Naive thymus-derived CD4-positive, alpha-beta T cell (primary cell): ENCODE data around the gene VSIG10. TPM values are rescaled to one million over a fixed set of nuclear protein-coding genes. Genes with fewer than 3 reads are reported as not detected.

Source experiments
- ATAC-seq: fragments of 150-1000 bp; cut with Tn5 transposase; 2 replicates; pipeline ENCODE4 v1.10.0; 2021; ENCODE audit warnings: mild to moderate bottlenecking, moderate library complexity
- CTCF ChIA-PET: fragments of 350-600 bp; sonication (Branson Sonifier 250); formaldehyde crosslinking; loops from one replicate; lab custom pipeline; 2021; ENCODE audit warnings: antibody characterized with exemption; lab: Charles Lee
- POLR2A ChIA-PET: fragments of 350-600 bp; sonication (Branson Sonifier 250); formaldehyde crosslinking; loops from one replicate; lab custom pipeline; 2021; ENCODE audit warnings: antibody characterized with exemption, inconsistent platforms; lab: Charles Lee
- DNase-seq, 9 donors: peaks; one replicate each; pipeline versions ENCODE4 v3.0.0 to v3.0.0-alpha.2; 2020 to 2022; ENCODE audit warnings: mixed read lengths in 1 of 9
- H3K27ac ChIP-seq: one replicate; pipeline ENCODE4 v1.7.0; 2013; ENCODE audit warnings: mild to moderate bottlenecking, low read depth, low read length, moderate library complexity
- H3K27me3 ChIP-seq, 2 donors: one replicate each; pipeline ENCODE4 v1.7.0; 2013; ENCODE audit warnings: low read length in 2 of 2, mild to moderate bottlenecking in 2 of 2, moderate library complexity in 2 of 2; ENCODE audit not compliant: control insufficient read depth in 2 of 2, insufficient read depth in 2 of 2
- H3K36me3 ChIP-seq, 3 experiments: 1 replicate in 2 of 3; 2 replicates in 1 of 3; pipeline ENCODE4 v1.7.0; 2013; ENCODE audit warnings: low read length in 3 of 3, mild to moderate bottlenecking in 3 of 3, moderate library complexity in 1 of 3; ENCODE audit not compliant: insufficient read depth in 3 of 3, control insufficient read depth in 2 of 3
- H3K4me1 ChIP-seq, 2 donors: one replicate each; pipeline ENCODE4 v1.7.0; 2013; ENCODE audit warnings: low read length in 2 of 2, mild to moderate bottlenecking in 2 of 2, moderate library complexity in 1 of 2; ENCODE audit not compliant: control insufficient read depth in 2 of 2, insufficient read depth in 2 of 2
- H3K4me3 ChIP-seq: 2 replicates; pipeline ENCODE4 v1.7.0; 2013; ENCODE audit warnings: mild to moderate bottlenecking, low read length
- H3K9me3 ChIP-seq, 3 experiments: 1 replicate in 2 of 3; 2 replicates in 1 of 3; pipeline ENCODE4 v1.7.0; 2013; ENCODE audit warnings: low read length in 3 of 3; ENCODE audit not compliant: control insufficient read depth in 2 of 3
- H3K27ac Mint-ChIP-seq, 9 donors: one replicate each; pipeline ENCODE4 v1.8.0; 2020 to 2022; ENCODE audit warnings: mixed read lengths in 9 of 9, mild to moderate bottlenecking in 8 of 9, moderate library complexity in 5 of 9, inconsistent platforms in 2 of 9
- H3K27me3 Mint-ChIP-seq, 5 donors: one replicate each; pipeline ENCODE4 v1.8.0; 2021 to 2022; ENCODE audit warnings: mixed read lengths in 5 of 5, mild to moderate bottlenecking in 1 of 5
- H3K36me3 Mint-ChIP-seq, 5 donors: one replicate each; pipeline ENCODE4 v1.8.0; 2020 to 2022; ENCODE audit warnings: mixed read lengths in 5 of 5, mild to moderate bottlenecking in 3 of 5, inconsistent platforms in 1 of 5
- H3K4me1 Mint-ChIP-seq, 7 donors: one replicate each; pipeline ENCODE4 v1.8.0; 2020 to 2022; ENCODE audit warnings: mixed read lengths in 7 of 7, mild to moderate bottlenecking in 3 of 7, inconsistent platforms in 1 of 7
- H3K4me3 Mint-ChIP-seq, 10 donors: one replicate each; pipeline ENCODE4 v1.8.0; 2020 to 2022; ENCODE audit warnings: mild to moderate bottlenecking in 10 of 10, mixed read lengths in 10 of 10, moderate library complexity in 6 of 10, inconsistent platforms in 2 of 10
- H3K9me3 Mint-ChIP-seq, 11 donors: one replicate each; pipeline ENCODE4 v1.8.0; 2020 to 2022; ENCODE audit warnings: mixed read lengths in 11 of 11, mild to moderate bottlenecking in 4 of 11, inconsistent platforms in 1 of 11, moderate library complexity in 1 of 11
- intact Hi-C, 2 donors: fragments of 100-400 bp; cut with micrococcal nuclease; formaldehyde crosslinking; loops; one replicate each; pipeline ENCODE4 v1.15.1; 2023
- polyA plus RNA-seq, 2 donors: library from polyadenylated mRNA; unstranded; fragments of 300-500 nt; fragmentation: Illumina TruSeq; gene quantifications; one replicate each; pipeline ENCODE4 v1.2.3, GENCODE V29; 2021
- total RNA-seq, 6 experiments: library from RNA in 5 of 6; stranded (reverse) in 5 of 6; gene quantifications; 1 replicate in 5 of 6; 2 replicates in 1 of 6; pipeline ENCODE4 v1.2.3 and lab custom pipeline; 2021 to 2026

Gene VSIG10
- total and polyA plus RNA-seq, 7 experiments from 2014 or later: 1.5 to 8.5 (median 5.3) TPM

DNA sequence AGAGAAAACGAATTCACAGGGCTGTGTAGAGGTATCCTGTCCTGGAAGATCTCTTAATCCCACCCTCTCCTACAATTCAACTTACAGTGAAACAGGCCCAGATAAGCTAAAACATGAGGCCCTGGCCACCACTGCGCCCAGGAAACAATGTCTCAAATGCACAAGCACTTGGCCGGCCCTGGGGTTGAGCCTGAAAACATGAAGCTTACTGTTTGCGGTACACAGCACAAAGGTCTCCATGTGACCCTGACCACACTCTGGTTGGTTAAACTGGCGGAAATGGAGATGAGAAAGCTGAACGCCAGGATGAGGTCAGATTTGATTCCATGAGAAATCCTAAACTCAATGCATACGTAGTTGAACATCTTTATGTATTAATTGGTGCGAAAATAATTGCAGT lies 59.2 kb downstream of the VSIG10 start:
- H3K36me3 ChIP-seq: peaks cover 3 to 35% (median 17%) of the 10 kb centered on the region in 3 experiments
- no peaks in the 10 kb centered on the region for H3K9me3 ChIP-seq
- no peak overlapping the region for H3K4me3 Mint-ChIP-seq
- H3K36me3 Mint-ChIP-seq: peaks cover 6 to 55% (median 24%) of the 10 kb centered on the region in 5 donors
- ATAC-seq (no peak), DNase-seq (no peak)
- H3K27ac ChIP-seq: no peak overlapping the region
- ChIA-PET POLR2A (no interaction called here), CTCF (no interaction called here)
- peaks cover 0 to 19% (median 2%) of the 10 kb centered on the region in 7 donors for H3K4me1 Mint-ChIP-seq
- H3K4me3 ChIP-seq: no peak overlapping the region
- peak overlapping the region in 1 of 9 donors; percentile 55 for H3K27ac Mint-ChIP-seq
- H3K9me3 Mint-ChIP-seq: peaks cover 0 to 3% (median 0%) of the 10 kb centered on the region in 11 donors
- no peaks in the 10 kb centered on the region for H3K27me3 Mint-ChIP-seq
- intact Hi-C loops: no loop called here
- H3K4me1 ChIP-seq: no peaks in the 10 kb centered on the region
- no peaks in the 10 kb centered on the region for H3K27me3 ChIP-seq

- intact Hi-C loops: no loop called here
- Histone ChIP-seq H3K36me3 (peaks cover 3 to 39% (median 17%) of the 10 kb centered on the region in 3 experiments), H3K27me3 (no peaks in the 10 kb centered on the region), H3K4me3 (no peak overlapping the region), H3K4me1 (no peaks in the 10 kb centered on the region), H3K27ac (no peak overlapping the region), H3K9me3 (no peaks in the 10 kb centered on the region)
- ChIA-PET CTCF (no interaction called here), POLR2A (no interaction called here)
- Mint-ChIP-seq H3K4me1 (peaks cover 0 to 19% (median 2%) of the 10 kb centered on the region in 7 donors), H3K27me3 (no peaks in the 10 kb centered on the region), H3K27ac (no peak overlapping the region), H3K36me3 (peaks cover 6 to 54% (median 24%) of the 10 kb centered on the region in 5 donors), H3K9me3 (peaks cover 0 to 3% (median 0%) of the 10 kb centered on the region in 11 donors), H3K4me3 (no peak overlapping the region)
- no peak for ATAC-seq
- no peak for DNase-seq
These were observed 59.7 kb downstream of the VSIG10 start for GRCh38 chr12:118044075-118044474.

GRCh38 chr12:118042091-118042490 lies 61.7 kb downstream of the VSIG10 start:
- ATAC-seq (no peak), DNase-seq (no peak)
- Mint-ChIP-seq H3K36me3 (peaks cover 6 to 46% (median 22%) of the 10 kb centered on the region in 5 donors), H3K27me3 (no peaks in the 10 kb centered on the region), H3K4me1 (peaks cover 0 to 18% (median 2%) of the 10 kb centered on the region in 7 donors), H3K9me3 (peaks cover 0 to 3% (median 0%) of the 10 kb centered on the region in 11 donors), H3K27ac (peak overlapping the region in 4 of 9 donors; percentile 1 to 42 (median 28)), H3K4me3 (no peak overlapping the region)
- Histone ChIP-seq H3K36me3 (peaks cover 3 to 56% (median 24%) of the 10 kb centered on the region in 3 experiments), H3K27me3 (no peaks in the 10 kb centered on the region), H3K4me1 (no peaks in the 10 kb centered on the region), H3K27ac (no peak overlapping the region), H3K9me3 (no peaks in the 10 kb centered on the region), H3K4me3 (no peak overlapping the region)
- intact Hi-C loops: no loop called here
- ChIA-PET CTCF (no interaction called here), POLR2A (no interaction called here)

GRCh38 chr12:118038137-118038536 lies 65.7 kb downstream of the VSIG10 start:
- ATAC-seq: no peak
- CTCF ChIA-PET: no interaction called here
- H3K4me3 ChIP-seq: no peak overlapping the region
- H3K4me3 Mint-ChIP-seq: no peak overlapping the region
- H3K27ac Mint-ChIP-seq: peak overlapping the region in 2 of 9 donors; percentile 56 to 74
- POLR2A ChIA-PET: no interaction called here
- H3K36me3 Mint-ChIP-seq: peaks cover 10 to 56% (median 21%) of the 10 kb centered on the region in 5 donors
- no peak for DNase-seq
- H3K27me3 Mint-ChIP-seq: no peaks in the 10 kb centered on the region
- no peaks in the 10 kb centered on the region for H3K9me3 ChIP-seq
- peaks cover 10 to 83% (median 35%) of the 10 kb centered on the region in 3 experiments for H3K36me3 ChIP-seq
- no peaks in the 10 kb centered on the region for H3K27me3 ChIP-seq
- no peak overlapping the region for H3K27ac ChIP-seq
- no peaks in the 10 kb centered on the region for H3K9me3 Mint-ChIP-seq
- intact Hi-C loops: no loop called here
- H3K4me1 ChIP-seq: no peaks in the 10 kb centered on the region
- H3K4me1 Mint-ChIP-seq: peaks cover 0 to 28% (median 0%) of the 10 kb centered on the region in 7 donors

- CTCF ChIA-PET: no interaction called here
- POLR2A ChIA-PET: interaction anchor here (0.5 kb wide), 1 partner anchor 19 kb away, joined by 3 read pairs; no protein-coding TSS in a partner anchor
These were observed 67.0 kb downstream of the VSIG10 start for GRCh38 chr12:118036672-118037411.

DNA sequence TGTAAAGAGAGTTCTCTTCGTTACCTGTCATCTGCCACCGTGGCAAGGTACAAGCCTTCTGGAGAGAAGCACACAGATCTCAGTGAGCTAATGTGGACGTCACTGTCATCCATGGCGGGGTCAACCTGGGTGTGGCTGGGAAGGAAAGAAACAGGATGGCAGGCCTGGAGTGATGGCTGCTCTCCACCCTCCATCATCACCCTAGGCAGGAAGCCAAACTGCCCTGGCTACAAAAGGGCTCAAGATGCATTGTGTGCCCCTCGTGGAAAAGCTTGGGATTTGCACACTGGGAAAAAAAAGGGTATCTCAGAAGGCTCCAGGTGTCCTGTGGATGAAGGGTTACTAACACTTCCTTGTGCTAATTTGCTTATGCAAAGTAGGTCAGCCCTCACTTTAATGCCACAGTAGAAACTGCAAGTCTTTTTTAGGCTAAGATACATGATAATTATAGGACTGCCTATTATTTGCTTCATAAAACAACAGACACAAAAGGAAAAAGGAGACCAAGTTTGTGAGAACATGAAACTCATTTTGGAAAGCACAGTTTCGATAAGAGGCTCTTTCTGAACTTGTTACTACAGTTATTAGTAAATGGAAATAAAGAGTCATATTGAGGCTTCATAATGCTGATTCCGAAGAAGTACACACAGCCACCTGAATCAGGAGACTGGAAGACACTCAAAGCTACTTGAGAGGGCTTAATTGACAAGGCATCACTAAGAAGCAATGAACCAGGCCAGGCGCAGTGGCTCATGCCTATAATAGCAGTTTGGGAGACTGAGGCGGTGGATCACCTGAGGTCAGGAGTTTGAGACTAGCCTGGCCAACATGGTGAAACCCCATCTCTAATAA lies 68.4 kb downstream of the VSIG10 start:
- peaks cover 4 to 46% (median 13%) of the 10 kb centered on the region in 5 donors for H3K36me3 Mint-ChIP-seq
- H3K27ac ChIP-seq: no peak overlapping the region
- no peaks in the 10 kb centered on the region for H3K27me3 ChIP-seq
- no peaks in the 10 kb centered on the region for H3K4me1 ChIP-seq
- H3K27ac Mint-ChIP-seq: peak overlapping the region in 6 of 9 donors; percentile 3 to 73 (median 48)
- H3K4me3 ChIP-seq: no peak overlapping the region
- H3K36me3 ChIP-seq: peaks cover 7 to 79% (median 19%) of the 10 kb centered on the region in 3 experiments
- DNase-seq (peak in 1 of 9 donors; percentile 32), ATAC-seq (no peak)
- no peaks in the 10 kb centered on the region for H3K27me3 Mint-ChIP-seq
- H3K9me3 Mint-ChIP-seq: no peaks in the 10 kb centered on the region
- intact Hi-C loops: no loop called here
- peaks cover 0 to 28% (median 0%) of the 10 kb centered on the region in 7 donors for H3K4me1 Mint-ChIP-seq
- POLR2A ChIA-PET: interaction anchor here (0.5 kb wide), 1 partner anchor 67 kb away, joined by 4 read pairs; no protein-coding TSS in a partner anchor
- CTCF ChIA-PET: no interaction called here
- no peaks in the 10 kb centered on the region for H3K9me3 ChIP-seq
- no peak overlapping the region for H3K4me3 Mint-ChIP-seq

More at GRCh38 chr12:118036672-118037411, 67.0 kb downstream of the VSIG10 start:
- Mint-ChIP-seq H3K4me1 (peaks cover 0 to 28% (median 0%) of the 10 kb centered on the region in 7 donors), H3K9me3 (no peaks in the 10 kb centered on the region), H3K27ac (peak overlapping the region in 2 of 9 donors; percentile 41), H3K4me3 (no peak overlapping the region), H3K36me3 (peaks cover 10 to 46% (median 19%) of the 10 kb centered on the region in 5 donors), H3K27me3 (no peaks in the 10 kb centered on the region)
- H3K36me3 ChIP-seq: peaks cover 7 to 82% (median 27%) of the 10 kb centered on the region in 3 experiments
- intact Hi-C loops: no loop called here
- ATAC-seq (no peak), DNase-seq (no peak)
- H3K4me3 ChIP-seq: no peak overlapping the region
- H3K9me3 ChIP-seq: no peaks in the 10 kb centered on the region
- no peaks in the 10 kb centered on the region for H3K27me3 ChIP-seq
- H3K4me1 ChIP-seq: no peaks in the 10 kb centered on the region
- no peak overlapping the region for H3K27ac ChIP-seq
